OCI-M1 (cell line): ENCODE data around the gene CCDC88B.

Experiments used
- DNase-seq: peaks from one replicate; lab custom pipeline; 2025; lab: John Stamatoyannopoulos, UW

The CCDC88B gene

GRCh38 chr11:64359712-64360445 lies 19.9 kb downstream of the CCDC88B start:
- DNase-seq, result no peak

GRCh38 chr11:64360448-64360921 lies 20.5 kb downstream of the CCDC88B start:
- no peak for DNase-seq

- DNase-seq, result no peak
These were observed 21.7 kb downstream of the CCDC88B start for GRCh38 chr11:64361659-64362058.

GRCh38 chr11:64362339-64362738 lies 22.3 kb downstream of the CCDC88B start:
- no peak for DNase-seq

GRCh38 chr11:64364435-64364834 lies 24.4 kb downstream of the CCDC88B start:
- no peak for DNase-seq

- no peak for DNase-seq
These were observed 24.9 kb downstream of the CCDC88B start for GRCh38 chr11:64364911-64365310.

- DNase-seq, result no peak
These were observed 26.7 kb downstream of the CCDC88B start for GRCh38 chr11:64366751-64367150.

GRCh38 chr11:64367931-64368672 lies 28.1 kb downstream of the CCDC88B start:
- no peak for DNase-seq

- DNase-seq, result no peak
These were observed 28.7 kb downstream of the CCDC88B start for GRCh38 chr11:64368673-64369074.

- no peak for DNase-seq
These were observed 29.7 kb downstream of the CCDC88B start for GRCh38 chr11:64369440-64370421.

- DNase-seq, result no peak
These were observed 31.2 kb downstream of the CCDC88B start for GRCh38 chr11:64371201-64371600.

GRCh38 chr11:64372021-64372420 lies 32.0 kb downstream of the CCDC88B start:
- DNase-seq, result no peak

- DNase-seq, result peak; percentile 95
These were observed 33.0 kb downstream of the CCDC88B start for GRCh38 chr11:64372802-64373597.

- peak; percentile 60 for DNase-seq
These were observed 33.6 kb downstream of the CCDC88B start for GRCh38 chr11:64373598-64373974.

GRCh38 chr11:64376071-64376470 lies 36.1 kb downstream of the CCDC88B start:
- no peak for DNase-seq

- no peak for DNase-seq
These were observed 38.4 kb downstream of the CCDC88B start for GRCh38 chr11:64378335-64378880.

GRCh38 chr11:64379160-64379559 lies 39.2 kb downstream of the CCDC88B start:
- no peak for DNase-seq

- no peak for DNase-seq
These were observed 40.1 kb downstream of the CCDC88B start for GRCh38 chr11:64379817-64380709.

GRCh38 chr11:64381350-64381749 lies 41.3 kb downstream of the CCDC88B start:
- no peak for DNase-seq

GRCh38 chr11:64382047-64382446 lies 42.0 kb downstream of the CCDC88B start:
- no peak for DNase-seq
